ENCODE measurements around the gene MAMLD1.

DNA sequence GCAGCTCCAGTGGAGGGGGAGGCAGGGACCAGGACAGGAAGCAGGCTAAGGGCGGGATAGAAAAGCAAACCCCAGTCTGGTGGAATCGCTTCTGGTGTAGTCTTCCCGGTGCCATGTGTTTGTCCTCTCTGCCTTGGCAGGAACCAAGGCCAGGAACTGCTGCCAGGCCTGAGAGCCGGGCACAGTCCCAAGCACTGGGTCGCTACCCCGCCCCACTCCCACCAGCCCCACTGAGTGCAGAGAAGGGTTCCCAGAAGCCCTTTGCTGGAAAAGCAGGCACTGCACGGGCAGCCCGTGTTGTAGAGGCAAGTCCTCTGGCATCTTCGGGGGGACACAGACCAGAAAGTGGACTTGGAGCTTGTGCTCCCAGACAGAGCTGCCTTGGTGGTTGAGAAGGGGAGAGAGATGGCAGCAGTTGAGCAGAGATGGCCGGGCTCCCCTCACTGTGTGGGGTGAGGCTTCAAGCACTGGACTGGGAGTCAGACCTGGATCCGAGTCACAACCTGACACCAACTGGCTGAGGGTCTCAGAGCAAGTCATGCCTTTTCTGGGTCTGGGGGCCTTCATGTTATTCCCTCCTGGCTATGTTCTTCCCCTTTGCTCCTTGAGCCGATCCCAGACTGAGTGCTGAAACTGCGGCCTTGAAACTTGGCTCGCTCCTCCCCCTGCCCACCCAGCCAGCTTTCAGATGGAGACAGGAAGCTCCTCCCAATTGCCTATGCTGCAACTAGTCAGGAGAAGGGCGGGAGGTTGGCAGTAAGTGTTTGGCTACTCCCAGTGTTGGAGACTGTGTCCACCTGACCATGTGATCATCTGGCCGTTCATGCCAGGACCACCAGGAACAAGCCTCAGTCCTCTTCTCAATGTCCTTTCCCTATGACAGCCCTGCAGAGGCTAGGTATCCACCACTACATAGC lies 145.6 kb downstream of the MAMLD1 start:
- TF ChIP-seq ZNF24 (IDR thresholded peaks at IDR 0.05) (no peak), BRCA1 (IDR thresholded peaks at IDR 0.05) (no peak), BRCA1 (CRISPR knock-in tag; IDR thresholded peaks at IDR 0.05) (no peak), MYNN (IDR thresholded peaks at IDR 0.05) (no peak), MYNN (CRISPR knock-in tag; IDR thresholded peaks at IDR 0.05) (no peak), HNRNPLL (IDR thresholded peaks at IDR 0.05; ENCODE audit: low read depth, low read length, poor library complexity, severe bottlenecking) (no peak), HDAC1 (IDR thresholded peaks at IDR 0.05) (no peak), POLR2AphosphoS5 (IDR thresholded peaks at IDR 0.05; ENCODE audit: control insufficient read depth, insufficient read depth, low read depth, low read length) (no peak), GATA2 (CRISPR knock-in tag; IDR thresholded peaks at IDR 0.05) (no peak)
- TF ChIP-seq, protein P1, sequence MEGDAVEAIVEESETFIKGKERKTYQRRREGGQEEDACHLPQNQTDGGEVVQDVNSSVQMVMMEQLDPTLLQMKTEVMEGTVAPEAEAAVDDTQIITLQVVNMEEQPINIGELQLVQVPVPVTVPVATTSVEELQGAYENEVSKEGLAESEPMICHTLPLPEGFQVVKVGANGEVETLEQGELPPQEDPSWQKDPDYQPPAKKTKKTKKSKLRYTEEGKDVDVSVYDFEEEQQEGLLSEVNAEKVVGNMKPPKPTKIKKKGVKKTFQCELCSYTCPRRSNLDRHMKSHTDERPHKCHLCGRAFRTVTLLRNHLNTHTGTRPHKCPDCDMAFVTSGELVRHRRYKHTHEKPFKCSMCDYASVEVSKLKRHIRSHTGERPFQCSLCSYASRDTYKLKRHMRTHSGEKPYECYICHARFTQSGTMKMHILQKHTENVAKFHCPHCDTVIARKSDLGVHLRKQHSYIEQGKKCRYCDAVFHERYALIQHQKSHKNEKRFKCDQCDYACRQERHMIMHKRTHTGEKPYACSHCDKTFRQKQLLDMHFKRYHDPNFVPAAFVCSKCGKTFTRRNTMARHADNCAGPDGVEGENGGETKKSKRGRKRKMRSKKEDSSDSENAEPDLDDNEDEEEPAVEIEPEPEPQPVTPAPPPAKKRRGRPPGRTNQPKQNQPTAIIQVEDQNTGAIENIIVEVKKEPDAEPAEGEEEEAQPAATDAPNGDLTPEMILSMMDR (IDR thresholded peaks at IDR 0.05 in 2 of 3, conservative IDR thresholded peaks at IDR 0.05 in 1 of 3; ENCODE audit: insufficient read depth in 2 of 3, low read depth in 1 of 3, low read length in 3 of 3), result no peak
- TF ChIP-seq, protein P2, sequence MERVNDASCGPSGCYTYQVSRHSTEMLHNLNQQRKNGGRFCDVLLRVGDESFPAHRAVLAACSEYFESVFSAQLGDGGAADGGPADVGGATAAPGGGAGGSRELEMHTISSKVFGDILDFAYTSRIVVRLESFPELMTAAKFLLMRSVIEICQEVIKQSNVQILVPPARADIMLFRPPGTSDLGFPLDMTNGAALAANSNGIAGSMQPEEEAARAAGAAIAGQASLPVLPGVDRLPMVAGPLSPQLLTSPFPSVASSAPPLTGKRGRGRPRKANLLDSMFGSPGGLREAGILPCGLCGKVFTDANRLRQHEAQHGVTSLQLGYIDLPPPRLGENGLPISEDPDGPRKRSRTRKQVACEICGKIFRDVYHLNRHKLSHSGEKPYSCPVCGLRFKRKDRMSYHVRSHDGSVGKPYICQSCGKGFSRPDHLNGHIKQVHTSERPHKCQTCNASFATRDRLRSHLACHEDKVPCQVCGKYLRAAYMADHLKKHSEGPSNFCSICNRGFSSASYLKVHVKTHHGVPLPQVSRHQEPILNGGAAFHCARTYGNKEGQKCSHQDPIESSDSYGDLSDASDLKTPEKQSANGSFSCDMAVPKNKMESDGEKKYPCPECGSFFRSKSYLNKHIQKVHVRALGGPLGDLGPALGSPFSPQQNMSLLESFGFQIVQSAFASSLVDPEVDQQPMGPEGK (CRISPR knock-in tag; IDR thresholded peaks at IDR 0.05; ENCODE audit: borderline replicate concordance), result no peak
- TF ChIP-seq, protein P3, sequence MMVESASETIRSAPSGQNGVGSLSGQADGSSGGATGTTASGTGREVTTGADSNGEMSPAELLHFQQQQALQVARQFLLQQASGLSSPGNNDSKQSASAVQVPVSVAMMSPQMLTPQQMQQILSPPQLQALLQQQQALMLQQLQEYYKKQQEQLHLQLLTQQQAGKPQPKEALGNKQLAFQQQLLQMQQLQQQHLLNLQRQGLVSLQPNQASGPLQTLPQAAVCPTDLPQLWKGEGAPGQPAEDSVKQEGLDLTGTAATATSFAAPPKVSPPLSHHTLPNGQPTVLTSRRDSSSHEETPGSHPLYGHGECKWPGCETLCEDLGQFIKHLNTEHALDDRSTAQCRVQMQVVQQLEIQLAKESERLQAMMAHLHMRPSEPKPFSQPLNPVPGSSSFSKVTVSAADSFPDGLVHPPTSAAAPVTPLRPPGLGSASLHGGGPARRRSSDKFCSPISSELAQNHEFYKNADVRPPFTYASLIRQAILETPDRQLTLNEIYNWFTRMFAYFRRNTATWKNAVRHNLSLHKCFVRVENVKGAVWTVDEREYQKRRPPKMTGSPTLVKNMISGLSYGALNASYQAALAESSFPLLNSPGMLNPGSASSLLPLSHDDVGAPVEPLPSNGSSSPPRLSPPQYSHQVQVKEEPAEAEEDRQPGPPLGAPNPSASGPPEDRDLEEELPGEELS (CRISPR knock-in tag; IDR thresholded peaks at IDR 0.05; ENCODE audit: borderline replicate concordance), result no peak

Measured in K562 (cell line).